ENCODE results near the gene TUBB2B.

- no peak for TF ChIP-seq EP300 (IDR thresholded peaks at IDR 0.05)
- TF ChIP-seq CTCF (IDR thresholded peaks at IDR 0.05): no peak
Measured at GRCh38 chr6:3222506-3223038, 4.9 kb downstream of the TUBB2B start.

Data from upper lobe of left lung (tissue), 4 donors.